Measurements from ENCODE around the gene ATAD3A.
"Not testable (repeated sequence)": the region's sequence is repeated elsewhere in the genome, so short reads cannot be mapped to it uniquely, and the experiment has no call there.

DNA sequence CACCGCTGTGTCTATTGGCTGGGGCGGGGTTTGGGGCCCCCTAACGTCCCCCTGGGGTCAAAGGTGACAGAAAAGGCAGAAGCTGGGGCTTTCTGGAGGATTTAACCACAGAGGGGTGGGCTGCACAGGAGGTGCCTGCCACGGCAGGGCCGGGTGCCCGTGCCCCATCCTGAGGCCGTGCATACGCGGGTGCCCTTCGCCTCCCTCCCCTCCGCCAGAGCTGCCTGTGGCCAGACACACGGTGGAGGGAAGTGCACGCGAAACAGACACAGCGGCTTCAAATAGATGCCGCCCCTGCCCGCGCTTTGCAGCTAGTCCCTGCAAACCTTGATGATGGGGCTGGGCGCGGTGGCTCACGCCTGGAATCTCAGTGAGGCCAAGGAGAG lies 2.5 kb upstream of the ATAD3A start:
- not testable (repeated sequence) for TF ChIP-seq ZNF274 (IDR thresholded peaks at IDR 0.05; ENCODE audit: low read depth, low read length); YY1 (IDR thresholded peaks at IDR 0.05; ENCODE audit: insufficient read depth, insufficient read length); SUZ12 (IDR thresholded peaks at IDR 0.05; ENCODE audit: extremely low read depth, insufficient read depth, insufficient read length)

All from NT2/D1 (cell line).